NCI-H2171 (cell line): ENCODE results near the gene SELENOK.

ENCODE experiments used
- DNase-seq: peaks from one replicate; lab custom pipeline; 2025; lab: John Stamatoyannopoulos, UW

SELENOK gene

GRCh38 chr3:53842436-53843194, 49.0 kb downstream of the SELENOK start:
- DNase-seq, result no peak

GRCh38 chr3:53841296-53841695, 50.4 kb downstream of the SELENOK start:
- DNase-seq, result no peak

GRCh38 chr3:53837331-53837730, 54.3 kb downstream of the SELENOK start:
- DNase-seq, result no peak

GRCh38 chr3:53836084-53836872, 55.4 kb downstream of the SELENOK start:
- DNase-seq, result no peak

- no peak for DNase-seq
These were observed 56.4 kb downstream of the SELENOK start for GRCh38 chr3:53835257-53835656.

- no peak for DNase-seq
These were observed 57.1 kb downstream of the SELENOK start for GRCh38 chr3:53834429-53835095.
